Activated T-cell treated with anti-CD3 and anti-CD28 coated beads, Interleukin-2, amount 50 U/mL, for 72 hours (primary cell): ENCODE measurements around the gene ATP8B1. TPM values are rescaled to one million over a fixed set of nuclear protein-coding genes. Genes with fewer than 3 reads are reported as not detected.
"Not testable (repeated sequence)": the region's sequence is repeated elsewhere in the genome, so short reads cannot be mapped to it uniquely, and the experiment has no call there.

Experiments
- ATAC-seq, 2 donors: fragments of 150-1000 bp; cut with Tn5 transposase; replicated peaks in 1 of 2; 2 replicates each; pipeline ENCODE4 v1.10.0; 2021; ENCODE audit warnings: moderate library complexity in 2 of 2, mild to moderate bottlenecking in 1 of 2
- DNase-seq, 2 donors: peaks; one replicate each; pipeline ENCODE4 v3.0.0; 2021 to 2022; ENCODE audit warnings: mixed read lengths in 1 of 2
- H3K27ac Mint-ChIP-seq: one replicate; pipeline ENCODE4 v1.8.0; 2022; ENCODE audit warnings: mild to moderate bottlenecking, moderate library complexity, mixed read lengths
- H3K27me3 Mint-ChIP-seq: one replicate; pipeline ENCODE4 v1.8.0; 2022; ENCODE audit warnings: low read depth, mixed read lengths
- H3K36me3 Mint-ChIP-seq, 2 donors: one replicate each; pipeline ENCODE4 v1.8.0; 2022; ENCODE audit warnings: mixed read lengths in 2 of 2, mild to moderate bottlenecking in 1 of 2; ENCODE audit not compliant: insufficient read depth in 2 of 2
- H3K4me1 Mint-ChIP-seq: one replicate; pipeline ENCODE4 v1.8.0; 2022; ENCODE audit warnings: low read depth, mixed read lengths
- H3K4me3 Mint-ChIP-seq, 2 donors: one replicate each; pipeline ENCODE4 v1.8.0; 2022; ENCODE audit warnings: mild to moderate bottlenecking in 2 of 2, mixed read lengths in 2 of 2, moderate library complexity in 2 of 2
- H3K9me3 Mint-ChIP-seq, 2 donors: one replicate each; pipeline ENCODE4 v1.8.0; 2022; ENCODE audit warnings: mixed read lengths in 2 of 2
- total RNA-seq, 2 donors: library from RNA; stranded (reverse); gene quantifications; one replicate each; pipeline ENCODE4 v1.2.3, GENCODE V29; 2022

Gene ATP8B1
- total RNA-seq, 2 donors from 2014 or later: not detected

DNA sequence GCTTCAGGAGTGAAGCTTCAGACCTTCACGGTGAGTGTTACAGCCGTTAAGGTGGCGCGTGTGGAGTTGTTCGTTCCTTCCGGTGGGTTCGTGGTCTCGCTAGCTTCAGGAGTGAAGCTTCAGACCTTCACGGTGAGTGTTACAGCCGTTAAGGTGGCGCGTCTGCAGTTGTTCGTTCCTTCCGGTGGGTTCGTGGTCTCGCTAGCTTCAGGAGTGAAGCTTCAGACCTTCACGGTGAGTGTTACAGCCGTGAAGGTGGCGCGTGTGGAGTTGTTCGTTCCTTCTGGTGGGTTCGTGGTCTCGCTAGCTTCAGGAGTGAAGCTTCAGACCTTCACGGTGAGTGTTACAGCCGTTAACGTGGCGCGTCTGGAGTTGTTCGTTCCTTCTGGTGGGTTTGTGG, 160.7 kb downstream of the ATP8B1 start:
- DNase-seq, H3K4me3 Mint-ChIP-seq, ATAC-seq, H3K27ac Mint-ChIP-seq, H3K9me3 Mint-ChIP-seq, H3K27me3 Mint-ChIP-seq: not testable (repeated sequence)
- H3K4me1 Mint-ChIP-seq: peaks cover 16% of the 10 kb centered on the region
- peaks cover 11 to 14% of the 10 kb centered on the region in 2 donors for H3K36me3 Mint-ChIP-seq

DNA sequence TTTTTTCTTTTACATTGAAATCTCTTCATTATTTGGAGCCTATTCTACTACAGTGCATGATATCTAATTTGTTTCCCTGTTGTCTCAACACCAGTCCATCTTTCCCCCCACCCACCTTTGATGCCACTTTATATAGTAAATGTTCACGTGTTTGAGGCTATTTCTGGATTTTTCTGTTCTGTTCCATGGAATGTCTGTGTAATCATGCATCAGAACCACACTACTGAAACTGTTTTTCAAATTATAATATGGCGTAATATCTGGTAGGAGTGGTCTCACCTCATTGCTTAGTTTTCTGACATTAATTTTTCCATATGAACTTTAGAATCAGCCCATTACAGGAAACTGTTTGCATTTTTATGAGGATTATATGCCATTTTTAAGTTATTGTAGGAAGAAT, 162.4 kb downstream of the ATP8B1 start:
- peaks cover 0 to 3% of the 10 kb centered on the region in 2 donors for H3K9me3 Mint-ChIP-seq
- H3K36me3 Mint-ChIP-seq: peaks cover 11 to 14% of the 10 kb centered on the region in 2 donors
- no peak for DNase-seq
- no peak overlapping the region for H3K4me3 Mint-ChIP-seq
- H3K27me3 Mint-ChIP-seq: no peaks in the 10 kb centered on the region
- peak overlapping the region; percentile 64 for H3K27ac Mint-ChIP-seq
- no peak for ATAC-seq
- peaks cover 10% of the 10 kb centered on the region for H3K4me1 Mint-ChIP-seq

- ATAC-seq: no peak
- Mint-ChIP-seq H3K36me3 (peaks cover 11 to 14% of the 10 kb centered on the region in 2 donors), H3K9me3 (peaks cover 0 to 3% of the 10 kb centered on the region in 2 donors), H3K4me3 (no peak overlapping the region), H3K27ac (peak overlapping the region; percentile 64), H3K4me1 (peaks cover 10% of the 10 kb centered on the region), H3K27me3 (no peaks in the 10 kb centered on the region)
- DNase-seq: no peak
Observed at GRCh38 chr18:57640236-57640635, 162.9 kb downstream of the ATP8B1 start.

GRCh38 chr18:57635003-57635822, 167.9 kb downstream of the ATP8B1 start:
- no peak for ATAC-seq
- Mint-ChIP-seq H3K4me1 (peaks cover 16% of the 10 kb centered on the region), H3K4me3 (no peak overlapping the region), H3K27ac (no peak overlapping the region), H3K27me3 (no peaks in the 10 kb centered on the region), H3K9me3 (no peaks in the 10 kb centered on the region), H3K36me3 (peaks cover 1 to 3% of the 10 kb centered on the region in 2 donors)
- no peak for DNase-seq

- Mint-ChIP-seq H3K27ac (peak overlapping the region; percentile 10), H3K9me3 (no peaks in the 10 kb centered on the region), H3K4me3 (peak overlapping the region; percentile 38 to 99), H3K36me3 (no peaks in the 10 kb centered on the region), H3K27me3 (no peaks in the 10 kb centered on the region), H3K4me1 (peaks cover 22% of the 10 kb centered on the region)
- ATAC-seq (no peak), DNase-seq (no peak)
Observed at GRCh38 chr18:57631697-57632096, 171.4 kb downstream of the ATP8B1 start.

DNA sequence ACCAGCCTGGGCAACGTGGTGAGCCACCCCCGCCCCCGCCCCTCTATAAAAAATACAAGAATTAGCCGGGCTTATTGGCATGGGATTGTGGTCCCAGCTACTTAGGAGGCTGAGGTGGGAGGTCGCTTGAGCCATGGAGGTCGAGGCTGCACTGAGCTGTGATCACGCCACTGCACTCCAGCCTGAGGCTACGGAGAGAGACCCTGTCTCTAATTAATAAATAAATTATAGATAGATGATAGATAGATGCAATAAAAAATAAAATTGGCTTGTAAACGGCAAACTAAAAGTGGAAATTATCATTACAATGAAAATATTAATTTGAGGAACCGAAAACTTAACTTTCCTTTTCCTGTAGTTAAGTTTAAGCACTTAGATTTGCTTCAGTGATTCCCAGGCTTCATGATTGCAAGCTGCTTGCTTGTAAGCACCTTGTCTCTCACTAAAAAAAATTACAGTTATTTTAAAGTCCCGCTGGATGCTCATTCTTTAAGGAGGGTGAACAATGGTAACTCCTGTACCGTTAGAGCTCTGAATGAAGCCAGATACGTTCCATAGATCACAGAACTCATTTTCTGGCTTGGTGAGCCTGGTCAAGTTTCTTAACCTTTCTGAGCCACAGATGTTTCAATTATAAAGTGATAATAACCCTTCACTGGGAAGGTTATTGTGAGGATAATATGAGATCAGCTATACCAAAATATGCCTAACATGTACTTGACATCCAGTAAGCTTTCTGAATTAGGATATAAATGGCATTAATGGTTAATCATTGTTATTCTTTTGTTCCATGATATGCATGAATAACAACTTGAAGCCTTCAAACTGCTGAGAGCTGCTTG, 172.1 kb downstream of the ATP8B1 start:
- ATAC-seq (no peak), DNase-seq (no peak)
- Mint-ChIP-seq H3K9me3 (no peaks in the 10 kb centered on the region), H3K36me3 (no peaks in the 10 kb centered on the region), H3K27ac (peak overlapping the region; percentile 98), H3K4me3 (peak overlapping the region; percentile 93 to 99), H3K4me1 (peaks cover 22% of the 10 kb centered on the region), H3K27me3 (no peaks in the 10 kb centered on the region)

GRCh38 chr18:57630002-57630753, 172.9 kb downstream of the ATP8B1 start:
- ATAC-seq (peak; percentile 96 to 97), DNase-seq (peak; percentile 93 to 94)
- Mint-ChIP-seq H3K36me3 (no peaks in the 10 kb centered on the region), H3K4me1 (peaks cover 22% of the 10 kb centered on the region), H3K9me3 (no peaks in the 10 kb centered on the region), H3K4me3 (peak overlapping the region; percentile 93 to 99), H3K27me3 (no peaks in the 10 kb centered on the region), H3K27ac (peak overlapping the region; percentile 98)

DNA sequence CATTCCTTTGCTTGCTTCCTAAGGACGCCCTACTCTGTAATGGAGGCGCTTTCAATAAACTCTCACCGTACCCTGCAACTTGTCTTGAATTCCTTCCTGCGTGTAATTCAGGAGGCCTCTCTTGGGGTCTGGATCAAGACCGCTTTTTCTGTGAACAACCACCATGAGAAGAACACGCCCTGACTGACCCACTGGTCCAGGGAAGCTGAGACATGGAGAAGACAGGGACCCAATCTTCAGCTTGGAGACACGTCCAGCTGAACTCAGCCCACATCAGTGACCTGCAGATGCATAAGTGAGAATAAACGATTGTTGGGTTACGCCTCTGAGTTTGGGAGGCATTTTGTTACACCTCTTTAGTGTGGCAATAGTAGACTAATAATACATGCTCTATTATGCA, 173.7 kb downstream of the ATP8B1 start:
- Mint-ChIP-seq H3K27ac (peak overlapping the region; percentile 98), H3K9me3 (no peaks in the 10 kb centered on the region), H3K4me1 (peaks cover 22% of the 10 kb centered on the region), H3K4me3 (peak overlapping the region; percentile 93 to 99), H3K36me3 (no peaks in the 10 kb centered on the region), H3K27me3 (no peaks in the 10 kb centered on the region)
- DNase-seq (no peak), ATAC-seq (no peak)

- Mint-ChIP-seq H3K9me3 (no peaks in the 10 kb centered on the region), H3K27me3 (no peaks in the 10 kb centered on the region)
- ATAC-seq: no peak
Observed at GRCh38 chr18:57627488-57627887, 175.6 kb downstream of the ATP8B1 start.

GRCh38 chr18:57624988-57625387, 178.1 kb downstream of the ATP8B1 start:
- Mint-ChIP-seq H3K4me1 (peaks cover 12% of the 10 kb centered on the region), H3K27ac (no peak overlapping the region), H3K9me3 (no peaks in the 10 kb centered on the region), H3K36me3 (peaks cover 2 to 3% of the 10 kb centered on the region in 2 donors), H3K4me3 (no peak overlapping the region), H3K27me3 (no peaks in the 10 kb centered on the region)
- DNase-seq: no peak
- no peak for ATAC-seq

More at GRCh38 chr18:57627488-57627887, 175.6 kb downstream of the ATP8B1 start:
- Mint-ChIP-seq H3K4me3 (no peak overlapping the region), H3K36me3 (no peaks in the 10 kb centered on the region), H3K4me1 (peaks cover 22% of the 10 kb centered on the region), H3K27ac (no peak overlapping the region)
- DNase-seq: no peak

- DNase-seq: peak in 1 of 2 donors; percentile 32
- Mint-ChIP-seq H3K4me1 (peaks cover 29% of the 10 kb centered on the region), H3K36me3 (peaks cover 8 to 14% of the 10 kb centered on the region in 2 donors), H3K27me3 (no peaks in the 10 kb centered on the region), H3K4me3 (peak overlapping the region; percentile 85 to 88), H3K9me3 (no peaks in the 10 kb centered on the region), H3K27ac (peak overlapping the region; percentile 93)
- ATAC-seq: peak; percentile 14 to 15
Observed at GRCh38 chr18:57621246-57621604, 181.9 kb downstream of the ATP8B1 start.

DNA sequence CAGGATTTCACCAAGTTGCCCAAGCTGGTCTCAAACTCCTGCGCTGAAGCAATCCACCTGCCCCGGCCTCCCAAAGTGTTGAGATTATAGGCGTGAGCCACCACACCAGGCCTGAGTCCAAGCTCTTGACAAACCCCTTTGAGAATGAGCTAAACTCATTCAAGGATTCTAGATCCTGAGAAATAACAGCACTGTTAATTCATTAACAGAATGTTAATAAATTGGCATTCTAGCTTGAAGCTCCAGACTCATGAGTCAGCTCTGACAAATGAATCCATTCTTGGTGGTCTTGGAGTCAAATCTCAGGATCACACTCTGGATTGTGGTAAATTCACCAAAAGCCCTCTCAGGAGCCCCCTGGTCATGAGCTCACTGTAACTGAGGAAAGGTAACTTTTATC, 183.2 kb downstream of the ATP8B1 start:
- Mint-ChIP-seq H3K27ac (peak overlapping the region; percentile 93), H3K36me3 (peaks cover 11 to 22% of the 10 kb centered on the region in 2 donors), H3K4me3 (peak overlapping the region; percentile 85 to 88), H3K9me3 (no peaks in the 10 kb centered on the region), H3K27me3 (no peaks in the 10 kb centered on the region), H3K4me1 (peaks cover 35% of the 10 kb centered on the region)
- no peak for ATAC-seq
- DNase-seq: no peak
